OCI-LY1 (cell line): ENCODE measurements around the gene ROCK2.

Experiments
- H2AFZ ChIP-seq: fragments of 200-600 bp; sonication (generic), shearing (Covaris generic); 2 replicates; pipeline ENCODE4 v1.6.0; 2014; ENCODE audit warnings: antibody characterized with exemption, mild to moderate bottlenecking, low read length
- H3F3A ChIP-seq: fragments of 200-600 bp; sonication (generic), shearing (Covaris generic); 2 replicates; pipeline ENCODE4 v1.6.0; 2014; ENCODE audit warnings: mild to moderate bottlenecking, antibody characterized with exemption, low read length, moderate library complexity; ENCODE audit not compliant: insufficient read depth
- H3K27ac ChIP-seq: fragments of 200-600 bp; sonication (generic); 2 replicates; pipeline ENCODE4 v1.5.1; 2014; ENCODE audit warnings: low read length, mixed run types, mild to moderate bottlenecking, low read depth; ENCODE audit not compliant: poor library complexity, severe bottlenecking
- H3K27me3 ChIP-seq: fragments of 200-600 bp; sonication (generic); 2 replicates; pipeline ENCODE4 v1.6.0; 2014; ENCODE audit warnings: antibody characterized with exemption, mild to moderate bottlenecking, low read length, moderate library complexity; ENCODE audit not compliant: insufficient read depth
- H3K36me3 ChIP-seq: fragments of 200-600 bp; sonication (generic); 2 replicates; pipeline ENCODE4 v1.6.1; 2014; ENCODE audit warnings: mild to moderate bottlenecking, antibody characterized with exemption, low read length, moderate library complexity, mixed read lengths; ENCODE audit not compliant: insufficient read depth
- H3K4me1 ChIP-seq: fragments of 200-600 bp; sonication (generic); 2 replicates; pipeline ENCODE4 v1.5.1; 2014; ENCODE audit warnings: mild to moderate bottlenecking, low read length, moderate library complexity; ENCODE audit not compliant: insufficient read depth, severe bottlenecking
- H3K4me2 ChIP-seq: fragments of 200-600 bp; sonication (generic), shearing (Covaris generic); 2 replicates; pipeline ENCODE4 v1.6.1; 2014; ENCODE audit warnings: low read length
- H3K4me3 ChIP-seq: fragments of 200-600 bp; sonication (generic); 2 replicates; pipeline ENCODE4 v1.5.1; 2014; ENCODE audit warnings: low read length, low read depth, mild to moderate bottlenecking, mixed read lengths; ENCODE audit not compliant: poor library complexity, severe bottlenecking
- H3K79me2 ChIP-seq: fragments of 200-600 bp; shearing (Covaris generic); 2 replicates; pipeline ENCODE4 v1.6.1; 2016; ENCODE audit warnings: mixed run types, low read length, mixed read lengths; ENCODE audit not compliant: insufficient read depth
- H3K9ac ChIP-seq: fragments of 200-600 bp; sonication (generic), shearing (Covaris generic); 2 replicates; pipeline ENCODE4 v1.6.1; 2014; ENCODE audit warnings: mild to moderate bottlenecking, low read length, mixed read lengths
- H3K9me2 ChIP-seq: fragments of 200-600 bp; sonication (generic), shearing (Covaris generic); 2 replicates; pipeline ENCODE4 v1.6.1; 2014; ENCODE audit warnings: low read depth, mild to moderate bottlenecking, low read length, mixed read lengths
- H3K9me3 ChIP-seq: fragments of 200-600 bp; shearing (Covaris generic); 2 replicates; pipeline ENCODE4 v1.6.1; 2014; ENCODE audit warnings: low read length, mixed read lengths
- H4K20me1 ChIP-seq: fragments of 200-600 bp; sonication (generic), shearing (Covaris generic); 2 replicates; pipeline ENCODE4 v1.6.0; 2016; ENCODE audit warnings: mild to moderate bottlenecking, low read length; ENCODE audit not compliant: insufficient read depth
- CTCF ChIP-seq: fragments of 200-600 bp; sonication (generic), shearing (Covaris generic); IDR thresholded peaks from 2 replicates; pipeline ENCODE4 v1.5.1; 2017; ENCODE audit warnings: mild to moderate bottlenecking, antibody characterized with exemption, low read length, moderate library complexity, mixed read lengths
- EZH2 ChIP-seq: fragments of 200-600 bp; sonication (generic), shearing (Covaris generic); IDR thresholded peaks from 2 replicates; pipeline ENCODE4 v1.8.0; 2017; ENCODE audit warnings: borderline replicate concordance, mixed run types, mild to moderate bottlenecking, antibody characterized with exemption, low read length, moderate library complexity, mixed read lengths

ROCK2 gene

GRCh38 chr2:11363868-11364564 is 19.6 kb upstream of the ROCK2 start:
- Histone ChIP-seq H3K79me2 (no peaks in the 10 kb centered on the region), H3F3A (no peaks in the 10 kb centered on the region), H3K4me3 (no peak overlapping the region), H3K27me3 (no peaks in the 10 kb centered on the region), H3K27ac (no peak overlapping the region), H2AFZ (no peak overlapping the region), H3K36me3 (no peaks in the 10 kb centered on the region), H4K20me1 (no peaks in the 10 kb centered on the region), H3K4me2 (no peak overlapping the region), H3K9me2 (no peaks in the 10 kb centered on the region), H3K9me3 (no peaks in the 10 kb centered on the region), H3K9ac (no peak overlapping the region), H3K4me1 (no peaks in the 10 kb centered on the region)
- TF ChIP-seq CTCF (no peak), EZH2 (no peak)

- H3K36me3 ChIP-seq, result no peaks in the 10 kb centered on the region
- no peak overlapping the region for H2AFZ ChIP-seq
- H3K4me1 ChIP-seq, result no peaks in the 10 kb centered on the region
- H3K27ac ChIP-seq, result no peak overlapping the region
- no peak overlapping the region for H3K9ac ChIP-seq
- peak; percentile 29; the same call in 1 of the 2 replicates for TF ChIP-seq CTCF
- TF ChIP-seq EZH2, result no peak
- H3K27me3 ChIP-seq, result no peaks in the 10 kb centered on the region
- no peak overlapping the region for H3K4me3 ChIP-seq
- H3K9me3 ChIP-seq, result no peaks in the 10 kb centered on the region
- no peaks in the 10 kb centered on the region for H4K20me1 ChIP-seq
- no peak overlapping the region for H3K4me2 ChIP-seq
- no peaks in the 10 kb centered on the region for H3K79me2 ChIP-seq
- no peaks in the 10 kb centered on the region for H3K9me2 ChIP-seq
- no peaks in the 10 kb centered on the region for H3F3A ChIP-seq
Measured at GRCh38 chr2:11359865-11360264, 15.4 kb upstream of the ROCK2 start.

GRCh38 chr2:11357428-11357972 is 13.1 kb upstream of the ROCK2 start:
- Histone ChIP-seq H3K4me1 (no peaks in the 10 kb centered on the region), H3K9me3 (no peaks in the 10 kb centered on the region), H3F3A (no peaks in the 10 kb centered on the region), H3K9ac (no peak overlapping the region), H3K4me3 (no peak overlapping the region), H4K20me1 (no peaks in the 10 kb centered on the region), H3K36me3 (no peaks in the 10 kb centered on the region), H2AFZ (no peak overlapping the region), H3K27me3 (no peaks in the 10 kb centered on the region), H3K4me2 (no peak overlapping the region), H3K79me2 (no peaks in the 10 kb centered on the region), H3K27ac (no peak overlapping the region), H3K9me2 (no peaks in the 10 kb centered on the region)
- no peak for TF ChIP-seq EZH2
- TF ChIP-seq CTCF, result no peak
